ENCODE data around the gene PGAP3.

DNA sequence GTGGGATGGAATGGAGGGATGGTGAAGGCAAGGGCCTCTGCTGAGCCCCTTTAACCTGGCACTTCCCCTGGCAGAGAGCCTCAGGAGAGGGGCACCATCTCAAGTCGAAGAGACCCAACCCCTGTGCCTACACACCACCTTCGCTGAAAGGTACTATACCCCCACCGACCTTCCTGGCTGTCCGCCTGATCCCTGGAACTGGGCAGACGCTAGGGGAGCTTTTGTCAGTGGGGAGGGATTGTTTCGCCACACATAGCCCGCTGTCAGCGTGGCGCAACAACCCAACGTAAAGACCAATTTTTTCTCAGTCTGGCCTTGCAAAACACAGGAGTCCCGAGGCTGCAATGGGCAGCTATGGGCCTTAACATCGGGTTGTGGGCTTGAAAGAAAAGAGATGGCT lies 58.0 kb downstream of the PGAP3 start:
- TF ChIP-seq, protein P1, sequence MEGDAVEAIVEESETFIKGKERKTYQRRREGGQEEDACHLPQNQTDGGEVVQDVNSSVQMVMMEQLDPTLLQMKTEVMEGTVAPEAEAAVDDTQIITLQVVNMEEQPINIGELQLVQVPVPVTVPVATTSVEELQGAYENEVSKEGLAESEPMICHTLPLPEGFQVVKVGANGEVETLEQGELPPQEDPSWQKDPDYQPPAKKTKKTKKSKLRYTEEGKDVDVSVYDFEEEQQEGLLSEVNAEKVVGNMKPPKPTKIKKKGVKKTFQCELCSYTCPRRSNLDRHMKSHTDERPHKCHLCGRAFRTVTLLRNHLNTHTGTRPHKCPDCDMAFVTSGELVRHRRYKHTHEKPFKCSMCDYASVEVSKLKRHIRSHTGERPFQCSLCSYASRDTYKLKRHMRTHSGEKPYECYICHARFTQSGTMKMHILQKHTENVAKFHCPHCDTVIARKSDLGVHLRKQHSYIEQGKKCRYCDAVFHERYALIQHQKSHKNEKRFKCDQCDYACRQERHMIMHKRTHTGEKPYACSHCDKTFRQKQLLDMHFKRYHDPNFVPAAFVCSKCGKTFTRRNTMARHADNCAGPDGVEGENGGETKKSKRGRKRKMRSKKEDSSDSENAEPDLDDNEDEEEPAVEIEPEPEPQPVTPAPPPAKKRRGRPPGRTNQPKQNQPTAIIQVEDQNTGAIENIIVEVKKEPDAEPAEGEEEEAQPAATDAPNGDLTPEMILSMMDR (IDR thresholded peaks at IDR 0.05): no peak
- no peak for TF ChIP-seq ZFX (IDR thresholded peaks at IDR 0.05; ENCODE audit: borderline replicate concordance)

Measured in 22Rv1 (cell line).